GM18868 (cell line): ENCODE measurements around the gene MKNK1.
A peak's percentile ranks its signal among the peaks of the same experiment; 100 is the strongest.

Experiments
- ATAC-seq: cut with Tn5 transposase; IDR thresholded peaks from one replicate; pipeline ENCODE4 v1.9.1; 2021; ENCODE audit warnings: mild to moderate bottlenecking, moderate library complexity; ENCODE audit not compliant: unreplicated experiment

Gene MKNK1

DNA sequence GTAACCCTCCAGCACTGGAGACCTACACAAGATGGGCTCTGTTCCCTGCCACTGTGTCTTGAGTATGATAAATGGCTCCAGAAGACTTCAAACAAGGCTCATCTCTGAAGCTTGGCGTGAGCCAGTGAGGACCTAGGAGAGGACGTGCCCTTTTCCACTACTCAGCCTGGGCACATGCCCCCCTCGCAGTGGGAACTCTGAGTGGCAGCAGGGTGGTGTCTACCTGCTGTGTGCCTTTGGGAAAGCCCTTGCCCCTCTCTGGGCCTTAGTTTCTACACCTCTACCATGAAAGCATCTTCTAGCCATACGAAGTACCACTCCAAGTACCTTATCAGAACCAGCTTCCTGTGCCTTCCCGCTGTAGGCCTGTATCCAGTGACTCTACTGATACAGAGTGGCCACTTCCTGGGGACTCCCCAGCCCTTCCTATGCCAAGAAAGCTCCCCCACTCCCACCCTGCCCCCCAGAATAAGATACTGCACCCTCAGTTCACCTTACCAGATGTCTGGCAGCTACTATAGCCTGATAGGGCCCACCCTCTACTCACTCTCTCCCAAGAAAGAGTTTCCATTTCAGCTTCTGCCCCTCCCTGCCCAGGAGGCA, 15.7 kb upstream of the MKNK1 start:
- ATAC-seq = no peak

DNA sequence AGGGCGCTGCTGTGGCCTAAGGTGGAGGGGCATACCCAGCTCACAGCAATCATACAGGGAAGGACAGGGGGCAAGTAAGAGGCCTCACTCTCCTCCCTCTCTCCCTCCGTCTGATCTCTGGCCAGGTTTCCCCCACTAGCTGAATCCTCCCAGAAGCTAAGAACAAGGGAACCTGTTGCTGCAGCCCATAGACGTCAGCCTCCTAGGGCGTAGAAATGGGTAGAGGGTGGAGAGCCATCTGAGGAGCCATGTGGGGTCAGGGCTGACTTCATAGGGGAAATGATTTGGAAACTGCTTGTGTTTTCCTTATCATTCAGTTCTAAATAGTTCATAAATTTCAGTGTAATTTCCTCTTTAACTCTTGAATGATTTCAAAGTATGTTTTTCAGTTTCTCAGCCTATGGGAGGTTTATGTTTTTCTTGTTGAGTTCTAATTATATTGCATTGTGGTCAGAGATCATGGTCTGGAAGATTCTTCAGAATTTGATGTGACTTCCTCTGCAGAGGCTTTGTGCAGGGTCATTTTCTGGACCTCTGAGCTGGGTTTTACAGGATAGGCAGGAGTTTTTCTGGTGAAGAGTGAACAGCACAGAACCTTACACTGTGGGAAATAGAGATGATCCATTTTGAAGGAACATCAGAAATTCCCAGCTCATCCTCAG, 14.8 kb upstream of the MKNK1 start:
- no peak for ATAC-seq

DNA sequence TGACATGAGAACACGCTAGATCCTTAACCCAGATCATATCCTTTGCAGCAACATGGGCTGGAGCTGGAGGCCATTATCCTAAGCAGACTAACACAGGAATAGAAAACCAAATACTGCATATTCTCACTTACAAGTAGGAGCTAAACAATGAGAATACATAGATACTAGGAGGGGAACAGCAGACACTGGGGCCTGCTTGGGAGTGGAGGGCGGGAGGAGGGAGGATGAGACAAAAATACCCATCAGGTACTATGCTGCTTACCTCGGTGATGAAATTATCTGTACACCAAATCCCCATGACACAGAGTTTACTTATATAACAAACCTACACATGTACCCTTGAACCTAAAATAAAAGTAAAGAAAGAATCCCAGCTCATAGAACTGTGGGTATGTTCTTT, 13.8 kb upstream of the MKNK1 start:
- ATAC-seq = no peak

GRCh38 chr1:46617108-46617800, 13.2 kb upstream of the MKNK1 start:
- peak; percentile 1 for ATAC-seq

GRCh38 chr1:46616277-46617107, 12.4 kb upstream of the MKNK1 start, which contains the start of gene MOB3C:
MOB3C (minus strand) TSS chr1:46616811; CDS start chr1:46613321, 3,490 bp downstream.
- ATAC-seq = peak; percentile 69

DNA sequence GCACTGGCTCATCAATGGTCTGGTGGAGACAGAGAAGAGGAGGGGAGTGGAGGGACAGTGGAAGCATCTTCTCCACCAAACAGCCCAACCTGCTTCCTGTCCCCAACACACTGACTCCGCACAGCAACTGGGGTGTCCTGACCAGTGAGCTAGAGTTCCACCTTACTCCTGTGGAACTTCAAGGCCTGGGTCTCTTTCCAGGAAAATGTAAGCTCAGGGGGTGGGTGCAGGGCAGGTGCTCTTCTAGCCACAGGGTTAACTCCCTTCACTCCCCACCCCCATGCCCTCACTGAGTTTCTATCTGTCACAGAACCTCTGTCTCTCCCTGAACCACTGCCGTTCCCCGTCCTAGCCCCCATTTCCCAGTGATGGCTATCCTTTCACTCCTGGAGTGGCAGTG, 11.7 kb upstream of the MKNK1 start:
- no peak for ATAC-seq

DNA sequence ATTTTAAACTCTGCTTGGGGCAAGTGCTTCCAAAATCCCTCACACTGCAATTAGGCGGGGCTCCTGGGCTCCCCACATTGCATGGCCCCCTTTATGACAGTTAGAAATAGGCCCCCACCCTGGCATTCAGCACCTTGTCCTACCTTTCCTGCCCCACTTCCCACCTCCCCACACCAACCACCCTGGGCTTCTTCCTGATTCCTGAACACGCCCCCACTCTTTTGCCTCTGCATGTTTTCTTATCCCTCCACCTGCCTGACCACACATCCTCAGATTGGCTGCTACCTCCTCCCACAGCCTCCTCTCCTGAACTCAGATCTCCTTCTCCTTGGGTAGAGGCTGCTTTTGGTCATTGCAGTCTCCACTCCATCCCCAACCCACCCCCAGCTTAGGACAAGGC, 11.0 kb upstream of the MKNK1 start:
- no peak for ATAC-seq

DNA sequence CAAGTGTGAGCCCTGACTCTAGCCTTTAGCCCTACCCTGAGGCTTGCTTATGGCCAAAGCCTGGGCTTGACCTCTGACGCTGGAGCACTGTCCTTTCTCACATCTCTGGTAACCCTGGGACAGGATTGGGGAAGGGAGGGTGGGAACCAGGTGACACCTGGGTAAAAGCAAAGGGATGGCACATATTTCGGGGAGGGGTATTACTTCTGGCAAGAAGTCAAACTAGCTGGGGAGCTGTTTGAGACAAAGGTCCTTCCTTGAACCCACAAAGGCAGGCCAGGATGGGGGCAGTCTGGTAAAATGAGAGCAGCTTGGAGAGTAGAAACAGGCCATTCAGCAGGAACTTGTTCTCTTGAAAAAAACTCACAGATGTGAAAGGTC, 10.5 kb upstream of the MKNK1 start:
- ATAC-seq = no peak

- ATAC-seq = peak; percentile 68
Observed at GRCh38 chr1:46613661-46614603, 9.9 kb upstream of the MKNK1 start.

DNA sequence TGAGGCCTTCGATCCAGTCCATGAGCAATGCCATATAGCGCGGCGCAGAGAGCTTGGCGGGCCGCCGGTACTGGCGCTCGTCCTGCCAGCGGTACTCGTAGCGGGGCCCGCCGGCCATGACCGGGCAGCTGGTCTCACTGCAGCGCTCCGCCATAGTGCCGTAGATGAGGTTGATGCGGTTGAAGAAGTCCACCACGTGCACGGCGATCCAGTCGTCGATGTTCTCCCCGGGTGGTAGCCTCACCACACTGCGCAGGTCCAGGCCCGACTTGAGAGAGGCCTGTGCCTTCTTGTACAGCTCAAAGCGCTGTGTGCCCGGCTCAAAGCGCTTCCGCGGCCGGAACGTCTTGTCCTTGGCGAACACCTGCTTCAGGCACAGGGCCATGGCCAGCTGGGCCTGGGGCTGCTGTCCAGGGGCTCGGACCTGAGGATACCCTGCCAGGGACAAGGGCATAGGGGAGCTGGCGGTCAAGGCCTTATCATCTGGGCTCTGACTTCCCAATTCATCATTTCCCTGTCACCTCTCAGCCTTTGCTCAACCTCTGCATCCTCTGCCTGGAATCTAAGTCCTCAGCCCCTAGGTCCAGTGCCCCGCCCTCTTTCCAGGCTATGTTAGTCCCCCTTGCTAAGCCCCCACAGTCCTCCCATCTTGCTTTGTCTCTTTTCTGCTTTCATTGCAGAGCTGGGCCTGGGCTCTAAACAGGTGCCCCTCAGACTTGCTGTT, 9.0 kb upstream of the MKNK1 start:
- no peak for ATAC-seq

GRCh38 chr1:46611691-46612221, 7.7 kb upstream of the MKNK1 start:
- no peak for ATAC-seq

DNA sequence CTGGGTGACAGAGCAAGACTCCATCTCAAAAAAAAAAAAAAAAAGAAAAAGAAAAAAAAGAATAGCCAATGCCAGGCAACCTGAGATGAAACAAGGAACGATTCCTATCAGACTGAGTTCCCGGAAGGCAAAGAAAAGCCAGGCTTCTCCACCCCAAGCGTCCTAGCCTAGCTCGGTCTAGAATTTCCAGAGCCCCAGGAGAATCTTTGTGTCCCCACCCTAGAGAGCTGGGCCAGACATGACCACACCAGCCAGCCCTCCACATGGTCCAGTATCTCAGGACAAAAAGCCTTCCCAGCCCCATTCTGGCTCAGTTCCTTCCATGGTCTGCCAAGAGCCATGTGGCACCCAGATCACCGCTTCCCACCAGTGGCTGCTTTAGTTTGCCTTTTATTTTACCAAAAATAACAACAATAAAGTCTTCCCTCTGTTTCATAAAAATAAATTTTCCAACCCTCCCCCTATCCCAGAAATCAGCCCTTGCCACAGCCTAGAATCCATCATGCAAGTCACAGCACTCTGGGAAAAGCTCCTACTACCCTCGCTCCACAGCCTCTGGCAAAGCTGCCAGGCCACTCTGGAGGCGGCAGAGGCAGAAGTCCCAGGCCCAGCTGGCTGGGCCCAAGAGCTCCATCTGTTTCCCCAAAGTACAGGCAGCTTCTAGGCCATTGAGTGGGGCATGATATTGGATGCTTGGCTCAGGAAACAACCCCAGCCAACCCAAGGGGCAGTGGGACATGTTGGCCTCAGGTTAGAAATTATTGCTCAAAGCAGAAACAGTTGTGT, 3.5 kb upstream of the MKNK1 start:
- ATAC-seq = no peak

GRCh38 chr1:46606255-46606965, 2.3 kb upstream of the MKNK1 start:
- no peak for ATAC-seq

DNA sequence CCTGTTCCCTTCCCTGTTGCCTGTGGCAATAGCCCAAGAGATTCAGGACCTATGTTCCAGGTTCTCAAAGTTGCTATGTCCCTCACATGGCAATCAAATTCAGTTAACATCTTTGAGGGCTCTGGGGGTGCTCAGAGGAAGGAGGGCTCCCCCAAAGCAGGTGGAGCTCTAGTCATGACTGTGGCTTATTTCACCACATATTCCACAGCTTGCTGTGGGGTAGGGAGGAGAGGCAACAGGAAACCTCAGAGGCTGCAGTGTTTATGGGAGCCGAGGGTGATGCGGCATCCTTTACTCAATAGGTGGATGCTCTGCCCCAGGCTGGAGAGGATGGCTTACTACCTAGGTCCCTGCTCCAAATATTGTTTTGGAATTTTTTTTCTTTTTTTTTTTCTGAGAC, 1.2 kb upstream of the MKNK1 start:
- ATAC-seq = no peak

GRCh38 chr1:46603481-46603857, 599 bp downstream of the MKNK1 start:
- ATAC-seq = peak; percentile 6

DNA sequence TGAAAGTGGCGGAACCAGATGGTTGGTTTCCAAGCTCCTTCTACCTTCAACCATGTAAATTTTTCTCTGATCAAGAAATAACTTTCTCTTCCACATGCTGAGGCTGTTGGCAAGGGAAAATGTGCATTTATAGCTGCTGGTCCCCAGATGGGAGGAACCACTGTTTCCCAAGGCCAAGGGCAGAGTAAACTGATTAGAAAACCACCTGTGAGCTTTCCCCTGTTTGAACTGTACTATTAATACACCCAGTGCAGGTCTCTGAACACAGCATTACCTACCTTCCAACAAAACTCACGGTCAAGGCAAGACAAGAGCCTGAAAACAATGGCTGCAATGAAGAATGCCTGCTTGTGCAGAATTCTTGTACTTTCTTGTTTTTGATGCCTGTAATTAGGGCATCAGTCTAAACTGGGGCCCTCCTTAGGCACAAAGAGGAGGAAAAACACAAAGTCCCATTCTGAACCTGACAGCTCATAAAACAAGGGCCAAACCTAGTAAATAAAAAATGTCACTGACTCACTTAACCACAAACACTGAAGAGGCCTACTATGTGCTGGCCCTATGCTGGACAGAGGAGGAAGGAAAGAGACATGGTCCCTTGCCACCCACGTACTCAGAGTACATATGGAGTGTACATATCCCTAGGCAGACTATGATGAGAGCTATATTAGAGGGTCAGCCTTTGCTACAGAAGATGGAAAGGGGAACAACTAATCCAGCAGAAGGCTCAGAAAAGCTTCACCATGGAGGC, 2.6 kb downstream of the MKNK1 start:
- ATAC-seq = no peak
